Measurements from ENCODE around the gene LYRM2. TPM values are rescaled to one million over a fixed set of nuclear protein-coding genes. Genes with fewer than 3 reads are reported as not detected.

The LYRM2 gene
- total and polyA plus RNA-seq, 7 donors: 15.0 to 39.6 (median 25.7) TPM

DNA sequence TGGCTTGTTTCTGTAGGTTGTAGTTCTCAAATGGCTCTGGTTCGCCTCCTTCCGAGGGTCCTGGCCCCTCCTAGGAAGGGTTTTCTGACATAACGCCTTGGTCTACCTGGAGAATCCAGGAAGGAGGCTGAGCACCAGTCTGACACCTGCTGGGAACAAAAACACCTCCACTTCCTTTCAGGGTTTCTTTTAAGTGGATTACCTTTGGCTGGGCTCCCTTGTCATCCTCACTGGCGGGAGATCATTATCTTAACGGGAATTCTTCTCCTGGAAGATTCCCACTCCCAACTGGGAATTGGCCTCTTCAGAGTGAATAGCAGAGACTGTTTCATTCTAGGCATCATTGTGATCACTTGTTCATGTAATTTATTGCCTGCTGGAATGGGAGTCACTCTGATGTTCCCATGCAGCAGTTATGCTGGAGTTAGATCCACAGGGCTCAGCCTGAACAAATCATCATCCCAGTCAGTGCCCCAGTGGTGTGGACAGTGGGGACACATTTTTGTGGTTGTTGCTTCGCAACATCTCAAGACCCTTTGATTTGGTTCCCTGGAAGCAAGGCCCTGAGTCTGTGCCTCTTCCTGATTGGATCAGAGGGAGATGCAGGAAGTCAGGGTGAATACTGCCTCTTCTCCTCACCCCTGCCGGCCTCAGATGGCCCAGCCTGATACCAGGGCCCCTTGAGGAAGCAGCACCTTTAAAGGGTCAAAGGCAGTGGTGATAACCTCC is 49.1 kb downstream of the LYRM2 start:
- H3K27ac ChIP-seq: no peak overlapping the region
- H3K27me3 ChIP-seq: no peaks in the 10 kb centered on the region
- intact Hi-C loops (cut with DNase I): no loop called here
- H3K36me3 ChIP-seq: no peaks in the 10 kb centered on the region
- H3K4me3 ChIP-seq: no peak overlapping the region
- WGBS, 2 donors: 80 to 83% methylated on average over 7 of the region's 7 CpGs
- H3K9me3 ChIP-seq: no peaks in the 10 kb centered on the region
- no peak for TF ChIP-seq POLR2A (IDR thresholded peaks at IDR 0.05)
- no peak for TF ChIP-seq EP300 (IDR thresholded peaks at IDR 0.05)
- TF ChIP-seq, protein P1, sequence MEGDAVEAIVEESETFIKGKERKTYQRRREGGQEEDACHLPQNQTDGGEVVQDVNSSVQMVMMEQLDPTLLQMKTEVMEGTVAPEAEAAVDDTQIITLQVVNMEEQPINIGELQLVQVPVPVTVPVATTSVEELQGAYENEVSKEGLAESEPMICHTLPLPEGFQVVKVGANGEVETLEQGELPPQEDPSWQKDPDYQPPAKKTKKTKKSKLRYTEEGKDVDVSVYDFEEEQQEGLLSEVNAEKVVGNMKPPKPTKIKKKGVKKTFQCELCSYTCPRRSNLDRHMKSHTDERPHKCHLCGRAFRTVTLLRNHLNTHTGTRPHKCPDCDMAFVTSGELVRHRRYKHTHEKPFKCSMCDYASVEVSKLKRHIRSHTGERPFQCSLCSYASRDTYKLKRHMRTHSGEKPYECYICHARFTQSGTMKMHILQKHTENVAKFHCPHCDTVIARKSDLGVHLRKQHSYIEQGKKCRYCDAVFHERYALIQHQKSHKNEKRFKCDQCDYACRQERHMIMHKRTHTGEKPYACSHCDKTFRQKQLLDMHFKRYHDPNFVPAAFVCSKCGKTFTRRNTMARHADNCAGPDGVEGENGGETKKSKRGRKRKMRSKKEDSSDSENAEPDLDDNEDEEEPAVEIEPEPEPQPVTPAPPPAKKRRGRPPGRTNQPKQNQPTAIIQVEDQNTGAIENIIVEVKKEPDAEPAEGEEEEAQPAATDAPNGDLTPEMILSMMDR (IDR thresholded peaks at IDR 0.05): no peak
- no peak for TF ChIP-seq POLR2AphosphoS5 (IDR thresholded peaks at IDR 0.05)
- no peak for DNase-seq
- no peaks in the 10 kb centered on the region for H3K4me1 ChIP-seq

DNA sequence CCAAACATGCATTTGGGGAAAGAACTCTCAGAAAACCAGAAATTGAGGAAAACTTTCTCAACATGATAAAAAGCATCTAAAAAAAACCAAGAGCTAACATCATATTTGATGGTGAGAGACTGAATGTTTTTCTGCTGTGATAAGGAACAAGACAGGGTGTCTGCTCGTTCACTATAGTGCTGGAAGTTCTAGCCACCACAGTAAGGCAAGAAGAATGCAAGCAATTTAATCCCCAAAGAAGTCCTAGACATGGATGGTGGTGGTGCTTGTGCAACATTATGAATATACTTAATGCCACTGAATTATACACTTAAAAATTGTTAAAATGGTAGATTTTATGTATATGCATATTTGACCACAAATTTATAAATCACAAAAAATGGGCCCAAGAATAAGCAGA is 53.4 kb downstream of the LYRM2 start:
- 74 to 76% methylated on average over 1 of the region's 1 CpG for WGBS, 2 donors
- Histone ChIP-seq H3K4me1 (no peaks in the 10 kb centered on the region), H3K4me3 (no peak overlapping the region), H3K27me3 (no peaks in the 10 kb centered on the region), H3K36me3 (no peaks in the 10 kb centered on the region), H3K27ac (no peak overlapping the region), H3K9me3 (no peaks in the 10 kb centered on the region)
- no peak for DNase-seq
- intact Hi-C loops (cut with DNase I): no loop called here
- TF ChIP-seq POLR2A (IDR thresholded peaks at IDR 0.05) (no peak), POLR2AphosphoS5 (IDR thresholded peaks at IDR 0.05) (no peak), EP300 (IDR thresholded peaks at IDR 0.05) (no peak)
- TF ChIP-seq, protein P1 (IDR thresholded peaks at IDR 0.05): no peak

DNA sequence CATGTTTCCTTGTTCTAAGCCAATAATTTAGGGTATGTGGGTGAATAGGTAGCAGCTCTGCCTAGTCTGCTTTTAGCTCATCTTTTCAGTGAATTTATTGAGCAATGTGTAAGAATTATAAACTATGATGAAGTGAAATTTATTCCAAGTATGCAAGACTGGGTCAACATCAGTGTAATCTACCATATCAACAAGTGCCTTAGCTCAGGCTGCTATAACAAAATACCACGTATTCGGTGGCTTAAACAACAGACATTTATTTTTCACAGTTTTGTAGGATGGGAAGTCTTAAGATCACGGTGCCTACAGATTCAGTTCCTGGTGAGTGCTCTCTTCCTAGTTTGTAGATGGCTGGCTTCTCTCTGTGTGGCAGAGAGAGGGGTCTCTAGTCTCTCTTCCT is 54.0 kb downstream of the LYRM2 start:
- DNase-seq: no peak
- TF ChIP-seq, protein P1 (IDR thresholded peaks at IDR 0.05): no peak
- TF ChIP-seq EP300 (IDR thresholded peaks at IDR 0.05) (no peak), POLR2AphosphoS5 (IDR thresholded peaks at IDR 0.05) (no peak), POLR2A (IDR thresholded peaks at IDR 0.05) (no peak)
- no peaks in the 10 kb centered on the region for H3K27me3 ChIP-seq
- intact Hi-C loops (cut with DNase I): no loop called here
- WGBS, 2 donors: 88 to 91% methylated on average over 3 of the region's 3 CpGs
- no peaks in the 10 kb centered on the region for H3K36me3 ChIP-seq
- no peak overlapping the region for H3K27ac ChIP-seq
- H3K4me3 ChIP-seq: no peak overlapping the region
- H3K4me1 ChIP-seq: no peaks in the 10 kb centered on the region
- no peaks in the 10 kb centered on the region for H3K9me3 ChIP-seq

DNA sequence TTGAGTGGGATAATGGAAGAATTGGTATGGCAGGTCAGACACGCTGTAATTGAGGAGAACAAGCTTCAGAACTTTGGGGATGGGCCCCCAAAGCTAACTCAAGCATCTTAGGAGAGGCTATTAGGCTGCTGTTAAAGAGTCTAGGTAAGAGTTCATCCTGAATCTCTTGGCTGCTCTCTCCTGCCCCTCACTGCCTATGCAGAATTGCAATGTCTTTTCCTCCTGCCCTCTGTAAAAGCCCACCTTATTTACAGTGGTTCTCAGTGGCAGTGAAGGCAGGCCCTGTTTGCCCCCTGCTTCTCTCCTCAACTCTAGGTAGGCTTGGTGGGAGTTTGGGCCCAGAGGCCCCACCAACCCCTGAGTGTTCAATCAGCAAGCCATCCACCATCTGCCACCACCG is 55.0 kb downstream of the LYRM2 start:
- no peak for TF ChIP-seq POLR2AphosphoS5 (IDR thresholded peaks at IDR 0.05)
- TF ChIP-seq, protein P1 (IDR thresholded peaks at IDR 0.05): no peak
- no peak for TF ChIP-seq EP300 (IDR thresholded peaks at IDR 0.05)
- no peak for TF ChIP-seq POLR2A (IDR thresholded peaks at IDR 0.05)
- intact Hi-C loops (cut with DNase I): no loop called here
- no peaks in the 10 kb centered on the region for H3K36me3 ChIP-seq
- no peaks in the 10 kb centered on the region for H3K27me3 ChIP-seq
- H3K27ac ChIP-seq: no peak overlapping the region
- DNase-seq: no peak
- H3K4me1 ChIP-seq: no peaks in the 10 kb centered on the region
- no peaks in the 10 kb centered on the region for H3K9me3 ChIP-seq
- WGBS, 2 donors: 74 to 79% methylated on average over 2 of the region's 2 CpGs
- H3K4me3 ChIP-seq: no peak overlapping the region
